Uterus (tissue), 4 donors: ENCODE data around the gene GLRA3. TPM values are rescaled to one million over a fixed set of nuclear protein-coding genes. Genes with fewer than 3 reads are reported as not detected.
"Not testable (repeated sequence)": the region's sequence is repeated elsewhere in the genome, so short reads cannot be mapped to it uniquely, and the experiment has no call there.

Experiments used
- DNase-seq, 2 donors: peaks; one replicate each; pipeline ENCODE4 v3.0.0-alpha.2; 2019 to 2020
- H3K27ac ChIP-seq, 2 donors: fragments of 200-600 bp; sonication (generic); 1 replicate in 1 of 2; 2 replicates in 1 of 2; pipeline ENCODE4 v1.5.1; 2016 to 2018
- H3K27me3 ChIP-seq, 2 donors: fragments of 200-600 bp; sonication (generic); one replicate each; pipeline ENCODE4 v1.5.1; 2018 to 2019; ENCODE audit warnings: control low read depth in 1 of 2
- H3K36me3 ChIP-seq, 2 donors: fragments of 200-600 bp; sonication (generic); one replicate each; pipeline ENCODE4 v1.5.1; 2019; ENCODE audit warnings: control low read depth in 1 of 2
- H3K4me1 ChIP-seq, 2 donors: fragments of 200-600 bp; sonication (generic); one replicate each; pipeline ENCODE4 v1.5.1; 2018 to 2019; ENCODE audit warnings: control low read depth in 1 of 2
- H3K4me3 ChIP-seq, 2 donors: fragments of 200-600 bp; sonication (generic); 1 replicate in 1 of 2; 2 replicates in 1 of 2; pipeline ENCODE4 v1.5.1; 2018 to 2019; ENCODE audit warnings: mild to moderate bottlenecking in 1 of 2
- H3K9me3 ChIP-seq, 2 donors: fragments of 200-600 bp; sonication (generic); one replicate each; pipeline ENCODE4 v1.5.1; 2019; ENCODE audit warnings: control low read depth in 1 of 2
- CTCF ChIP-seq, 4 experiments: fragments of 200-600 bp in 2 of 4; fragments of 450-650 bp in 2 of 4; sonication (generic) in 2 of 4; IDR thresholded peaks; one replicate each; pipeline ENCODE4 v1.5.1; 2016 to 2019; ENCODE audit warnings: antibody characterized with exemption in 4 of 4, mild to moderate bottlenecking in 2 of 4, moderate library complexity in 1 of 4
- POLR2A ChIP-seq, 2 donors: fragments of 450-650 bp; IDR thresholded peaks; one replicate each; pipeline ENCODE4 v1.6.1; 2016; ENCODE audit warnings: antibody characterized with exemption in 2 of 2, mild to moderate bottlenecking in 1 of 2, moderate library complexity in 1 of 2
- intact Hi-C: fragments of 100-400 bp; cut with DNase I; formaldehyde crosslinking; loops from one replicate; pipeline ENCODE4 v1.15.1; 2023; ENCODE audit warnings: low total_unique reads
- total RNA-seq, 4 donors: library from RNA; depleted of rRNA in 3 of 4; stranded (reverse); fragments of >200 nt in 3 of 4; gene quantifications; one replicate each; pipeline versions ENCODE4 v1.1.0 to v1.2.4, GENCODE V29; 2014 to 2023
- donor health status: DM: yes; HTN: yes; CAD: no.

The GLRA3 gene
- under 1 TPM in 2 of 4 donors, not detected in 2; 0.09 to 0.41 TPM for total RNA-seq

- H3K36me3 ChIP-seq = no peaks in the 10 kb centered on the region
- TF ChIP-seq CTCF (IDR thresholded peaks at IDR 0.05) (no peak), POLR2A (IDR thresholded peaks at IDR 0.05) (no peak)
- no peaks in the 10 kb centered on the region for H3K9me3 ChIP-seq
- H3K27me3 ChIP-seq = no peaks in the 10 kb centered on the region
- H3K27ac ChIP-seq = no peak within 1 kb of the TSS
- DNase-seq = peak in 1 of 2 donors; percentile 31
- H3K4me1 ChIP-seq = no peaks in the 10 kb centered on the region
- intact Hi-C loops = no loop called here
- no peak within 1 kb of the TSS for H3K4me3 ChIP-seq
These were observed at the start of gene GLRA3 for GRCh38 chr4:174828845-174829701. GLRA3 (minus strand) TSS chr4:174829247; CDS start chr4:174828811, 436 bp downstream.

- no peak overlapping the region for H3K4me3 ChIP-seq
- H3K4me1 ChIP-seq = no peaks in the 10 kb centered on the region
- no peaks in the 10 kb centered on the region for H3K9me3 ChIP-seq
- TF ChIP-seq POLR2A (IDR thresholded peaks at IDR 0.05) (no peak), CTCF (IDR thresholded peaks at IDR 0.05) (no peak)
- intact Hi-C loops = no loop called here
- DNase-seq = no peak
- H3K27ac ChIP-seq = no peak overlapping the region
- no peaks in the 10 kb centered on the region for H3K27me3 ChIP-seq
- H3K36me3 ChIP-seq = no peaks in the 10 kb centered on the region
These were observed 45.9 kb upstream of the GLRA3 start for GRCh38 chr4:174874898-174875297.

- TF ChIP-seq CTCF (IDR thresholded peaks at IDR 0.05) (no peak), POLR2A (IDR thresholded peaks at IDR 0.05) (no peak)
- intact Hi-C loops = no loop called here
- H3K4me3 ChIP-seq = no peak overlapping the region
These were observed 44.9 kb upstream of the GLRA3 start for GRCh38 chr4:174873931-174874330.

GRCh38 chr4:174873146-174873545 lies 44.1 kb upstream of the GLRA3 start:
- H3K36me3 ChIP-seq, H3K27me3 ChIP-seq, H3K27ac ChIP-seq, DNase-seq, H3K4me1 ChIP-seq, intact Hi-C loops, H3K9me3 ChIP-seq, H3K4me3 ChIP-seq: not testable (repeated sequence)

More at GRCh38 chr4:174873931-174874330, 44.9 kb upstream of the GLRA3 start:
- no peak overlapping the region for H3K27ac ChIP-seq
- no peak for DNase-seq
- H3K4me1 ChIP-seq = no peaks in the 10 kb centered on the region
- no peaks in the 10 kb centered on the region for H3K36me3 ChIP-seq
- H3K9me3 ChIP-seq = no peaks in the 10 kb centered on the region
- H3K27me3 ChIP-seq = no peaks in the 10 kb centered on the region

- H3K4me3 ChIP-seq = no peak overlapping the region
- H3K36me3 ChIP-seq = no peaks in the 10 kb centered on the region
- no peaks in the 10 kb centered on the region for H3K4me1 ChIP-seq
- TF ChIP-seq CTCF (IDR thresholded peaks at IDR 0.05) (no peak), POLR2A (IDR thresholded peaks at IDR 0.05) (no peak)
- no peaks in the 10 kb centered on the region for H3K27me3 ChIP-seq
- no peak for DNase-seq
- no peak overlapping the region for H3K27ac ChIP-seq
- H3K9me3 ChIP-seq = no peaks in the 10 kb centered on the region
- intact Hi-C loops = no loop called here
These were observed 42.4 kb upstream of the GLRA3 start for GRCh38 chr4:174871407-174871806.
